Spleen (tissue), 7 donors: Measurements from ENCODE around the gene SLC7A10.

Source experiments
- POLR2A ChIP-seq, 3 donors: fragments of 450-650 bp; IDR thresholded peaks; one replicate each; pipeline ENCODE4 v1.5.1; 2017; ENCODE audit warnings: antibody characterized with exemption in 3 of 3, mild to moderate bottlenecking in 1 of 3
- POLR2AphosphoS5 ChIP-seq, 3 donors: sonication (generic); formaldehyde crosslinking; IDR thresholded peaks; one replicate each; pipeline ENCODE4 v1.5.1; 2017; ENCODE audit warnings: antibody characterized with exemption in 3 of 3
- TF ChIP-seq, protein P1 (sequence below), 11 experiments: fragments of 200-600 bp in 7 of 11; fragments of 450-650 bp in 4 of 11; sonication (generic) in 4 of 11; IDR thresholded peaks in 8 of 11; conservative IDR thresholded peaks in 3 of 11; 1 replicate in 7 of 11; 2 replicates in 4 of 11; pipeline versions ENCODE4 v1.4.0 to v1.8.0; 2016 to 2021; ENCODE audit warnings: antibody characterized with exemption in 11 of 11, inconsistent platforms in 4 of 11, mild to moderate bottlenecking in 1 of 11
- donor health status: DM: no; HTN: no; CAD: no; lungs with moderate emphysema.
- donor health status: DM: no; HTN: no; CAD: no.
- donor health status: DM: no; HTN: no; CAD: no.

GRCh38 chr19:33176670-33177416 lies 48.8 kb downstream of the SLC7A10 start:
- TF ChIP-seq, protein P1, sequence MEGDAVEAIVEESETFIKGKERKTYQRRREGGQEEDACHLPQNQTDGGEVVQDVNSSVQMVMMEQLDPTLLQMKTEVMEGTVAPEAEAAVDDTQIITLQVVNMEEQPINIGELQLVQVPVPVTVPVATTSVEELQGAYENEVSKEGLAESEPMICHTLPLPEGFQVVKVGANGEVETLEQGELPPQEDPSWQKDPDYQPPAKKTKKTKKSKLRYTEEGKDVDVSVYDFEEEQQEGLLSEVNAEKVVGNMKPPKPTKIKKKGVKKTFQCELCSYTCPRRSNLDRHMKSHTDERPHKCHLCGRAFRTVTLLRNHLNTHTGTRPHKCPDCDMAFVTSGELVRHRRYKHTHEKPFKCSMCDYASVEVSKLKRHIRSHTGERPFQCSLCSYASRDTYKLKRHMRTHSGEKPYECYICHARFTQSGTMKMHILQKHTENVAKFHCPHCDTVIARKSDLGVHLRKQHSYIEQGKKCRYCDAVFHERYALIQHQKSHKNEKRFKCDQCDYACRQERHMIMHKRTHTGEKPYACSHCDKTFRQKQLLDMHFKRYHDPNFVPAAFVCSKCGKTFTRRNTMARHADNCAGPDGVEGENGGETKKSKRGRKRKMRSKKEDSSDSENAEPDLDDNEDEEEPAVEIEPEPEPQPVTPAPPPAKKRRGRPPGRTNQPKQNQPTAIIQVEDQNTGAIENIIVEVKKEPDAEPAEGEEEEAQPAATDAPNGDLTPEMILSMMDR (IDR thresholded peaks at IDR 0.05 in 8 of 11, conservative IDR thresholded peaks at IDR 0.05 in 3 of 11), result peak in 3 of 11 experiments; percentile 5 to 40 (median 26)
- peak in 2 of 3 donors; percentile 56 to 73 for TF ChIP-seq POLR2A (IDR thresholded peaks at IDR 0.05)
- TF ChIP-seq POLR2AphosphoS5 (IDR thresholded peaks at IDR 0.05), result peak; percentile 92 to 96 (median 95)
